Neuronal stem cell (in vitro differentiated cells): ENCODE data around the gene ZNF512B.
A peak's percentile ranks its signal among the peaks of the same experiment; 100 is the strongest.

Experiments used
- DNase-seq: peaks from one replicate; pipeline ENCODE4 v3.0.0-alpha.2; 2013; ENCODE audit warnings: low spot score
- H2AFZ ChIP-seq: one replicate; pipeline ENCODE4 v1.6.1; 2013; ENCODE audit warnings: mild to moderate bottlenecking, low read length, inconsistent platforms
- H2AK5ac ChIP-seq: 2 replicates; pipeline ENCODE4 v1.6.1; 2013; ENCODE audit warnings: low read depth, mild to moderate bottlenecking, inconsistent platforms, low read length, moderate library complexity, mixed read lengths
- H2BK120ac ChIP-seq: 2 replicates; pipeline ENCODE4 v1.6.1; 2013; ENCODE audit warnings: low read depth, mild to moderate bottlenecking, inconsistent platforms, low read length, moderate library complexity, mixed read lengths
- H2BK12ac ChIP-seq: one replicate; pipeline ENCODE4 v1.6.1; 2013; ENCODE audit warnings: low read length, inconsistent platforms
- H2BK15ac ChIP-seq: 2 replicates; pipeline ENCODE4 v1.6.1; 2013; ENCODE audit warnings: mild to moderate bottlenecking, low read length, inconsistent platforms, mixed read lengths
- H2BK5ac ChIP-seq: one replicate; pipeline ENCODE4 v1.6.1; 2013; ENCODE audit warnings: inconsistent platforms, mild to moderate bottlenecking, low read length, moderate library complexity
- H3K14ac ChIP-seq: one replicate; pipeline ENCODE4 v1.6.1; 2013; ENCODE audit warnings: low read length, inconsistent platforms
- H3K18ac ChIP-seq: 2 replicates; pipeline ENCODE4 v1.6.1; 2013; ENCODE audit warnings: low read length, inconsistent platforms
- H3K23ac ChIP-seq: 2 replicates; pipeline ENCODE4 v1.6.1; 2013; ENCODE audit warnings: low read depth, mild to moderate bottlenecking, mixed read lengths, low read length, inconsistent platforms; ENCODE audit not compliant: poor library complexity
- H3K27ac ChIP-seq: replicated peaks from 3 replicates; pipeline ENCODE4 v1.5.1; 2013; ENCODE audit warnings: low read length, inconsistent platforms
- H3K27me3 ChIP-seq, 3 experiments: 2 replicates each; pipeline ENCODE4 v1.6.1; 2013; ENCODE audit warnings: low read length in 3 of 3, mild to moderate bottlenecking in 2 of 3, inconsistent platforms in 1 of 3, low read depth in 1 of 3, mixed read lengths in 1 of 3, moderate library complexity in 1 of 3; ENCODE audit not compliant: control insufficient read depth in 3 of 3, insufficient read depth in 3 of 3
- H3K36me3 ChIP-seq, 2 donors: replicated peaks in 1 of 2; 2 replicates each; pipeline ENCODE4 v1.6.1; 2013; ENCODE audit warnings: low read length in 2 of 2; ENCODE audit not compliant: control insufficient read depth in 2 of 2, insufficient read depth in 2 of 2
- H3K4ac ChIP-seq: 2 replicates; pipeline ENCODE4 v1.6.1; 2013; ENCODE audit warnings: inconsistent platforms, mild to moderate bottlenecking, low read length, moderate library complexity
- H3K4me1 ChIP-seq, 2 donors: 1 replicate in 1 of 2; 2 replicates in 1 of 2; pipeline ENCODE4 v1.6.1; 2013; ENCODE audit warnings: low read length in 2 of 2, low read depth in 1 of 2; ENCODE audit not compliant: control insufficient read depth in 2 of 2, insufficient read depth in 1 of 2
- H3K4me2 ChIP-seq: one replicate; pipeline ENCODE4 v1.6.1; 2013; ENCODE audit warnings: mild to moderate bottlenecking, low read length, inconsistent platforms; ENCODE audit not compliant: insufficient read depth, poor library complexity, severe bottlenecking
- H3K4me3 ChIP-seq, 2 donors: 2 replicates each; pipeline ENCODE4 v1.5.1; 2013; ENCODE audit warnings: low read length in 2 of 2, mild to moderate bottlenecking in 2 of 2, inconsistent platforms in 1 of 2, moderate library complexity in 1 of 2
- H3K79me1 ChIP-seq: one replicate; pipeline ENCODE4 v1.6.1; 2013; ENCODE audit warnings: low read depth, mild to moderate bottlenecking, inconsistent platforms, low read length, moderate library complexity
- H3K9ac ChIP-seq: one replicate; pipeline ENCODE4 v1.6.1; 2013; ENCODE audit warnings: mild to moderate bottlenecking, low read depth, low read length, inconsistent platforms; ENCODE audit not compliant: poor library complexity
- H3K9me3 ChIP-seq, 2 donors: replicated peaks in 1 of 2; 2 replicates each; pipeline versions ENCODE3 to v1.6.1; 2013; ENCODE audit warnings: low read length in 2 of 2, mild to moderate bottlenecking in 2 of 2, inconsistent platforms in 1 of 2, low read depth in 1 of 2, mixed read lengths in 1 of 2, moderate library complexity in 1 of 2; ENCODE audit not compliant: control insufficient read depth in 2 of 2, insufficient read depth in 1 of 2
- H4K8ac ChIP-seq: one replicate; pipeline ENCODE4 v1.6.1; 2013; ENCODE audit warnings: low read depth, mild to moderate bottlenecking, inconsistent platforms, low read length, moderate library complexity
- H4K91ac ChIP-seq: one replicate; pipeline ENCODE4 v1.6.1; 2013; ENCODE audit warnings: low read length, low read depth, mild to moderate bottlenecking, inconsistent platforms; ENCODE audit not compliant: poor library complexity
- WGBS, 2 donors: extraction: QIAGEN DNeasy Blood & Tissue Kit; methylation state at CpG; one replicate each; pipeline ENCODE4 v1.1.7; 2013; ENCODE audit warnings: missing lambda C conversion rate in 2 of 2, mixed read lengths in 1 of 2; ENCODE audit not compliant: insufficient read length in 2 of 2, insufficient replicate concordance in 1 of 2; ENCODE audit errors: extremely low coverage in 2 of 2; 5-methylcytosine and 5-hydroxymethylcytosine counted together

Gene ZNF512B

DNA sequence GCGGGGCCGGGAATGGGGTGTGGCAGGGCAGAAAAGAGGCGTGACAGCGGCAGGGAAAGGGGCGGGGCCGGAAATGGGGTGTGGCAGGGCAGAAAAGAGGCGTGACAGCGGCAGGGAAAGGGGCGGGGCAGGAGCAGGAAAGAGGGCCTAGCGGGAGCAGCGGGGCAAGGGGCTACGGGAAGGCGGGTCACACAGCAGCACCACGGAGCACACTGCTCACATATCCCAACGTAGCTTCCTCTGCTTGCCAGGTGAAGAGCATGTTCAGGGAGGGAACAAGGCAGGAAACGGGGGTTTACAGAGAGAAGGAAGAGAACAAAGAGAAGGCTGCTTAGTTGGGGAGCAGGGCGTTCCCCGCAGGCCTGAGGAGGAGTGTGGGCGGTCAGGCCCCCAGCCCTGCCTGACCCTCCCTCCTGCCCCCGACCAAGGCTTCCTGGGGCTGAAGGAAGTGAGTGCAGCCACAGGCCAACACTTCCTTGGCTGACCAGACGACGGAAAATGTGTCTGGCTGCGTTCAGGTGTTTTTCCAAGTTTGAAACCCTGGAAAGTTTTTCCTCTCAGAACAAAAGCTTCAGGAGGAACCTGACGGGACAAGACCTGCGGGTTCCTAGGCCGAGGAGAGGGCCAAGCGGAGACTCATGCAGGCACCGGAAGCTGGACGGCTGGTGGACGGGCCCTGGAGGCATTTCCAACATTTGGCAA lies 27.3 kb downstream of the ZNF512B start:
- peaks cover 0 to 5% of the 10 kb centered on the region in 2 donors for H3K4me1 ChIP-seq
- H3K18ac ChIP-seq: peak overlapping the region; percentile 12
- no peak overlapping the region for H3K4ac ChIP-seq
- H3K14ac ChIP-seq: peak overlapping the region; percentile 82
- H3K79me1 ChIP-seq: peaks cover 31% of the 10 kb centered on the region
- peak overlapping the region; percentile 78 for H3K27ac ChIP-seq
- no peak overlapping the region for H2BK15ac ChIP-seq
- H3K27me3 ChIP-seq: no peaks in the 10 kb centered on the region
- H4K91ac ChIP-seq: no peak overlapping the region
- no peak for DNase-seq
- no peak overlapping the region for H3K4me3 ChIP-seq
- WGBS, 2 donors: no CpG with 5 or more reads among the region's 30 CpGs
- no peak overlapping the region for H2BK12ac ChIP-seq
- H2BK120ac ChIP-seq: no peak overlapping the region
- H2AFZ ChIP-seq: no peak overlapping the region
- H2AK5ac ChIP-seq: no peak overlapping the region
- no peak overlapping the region for H2BK5ac ChIP-seq
- peaks cover 39 to 81% of the 10 kb centered on the region in 2 donors for H3K36me3 ChIP-seq
- peak overlapping the region; percentile 89 for H3K23ac ChIP-seq
- no peak overlapping the region for H4K8ac ChIP-seq
- H3K9ac ChIP-seq: no peak overlapping the region
- H3K4me2 ChIP-seq: peak overlapping the region; percentile 25
- peaks cover 0 to 2% of the 10 kb centered on the region in 2 donors for H3K9me3 ChIP-seq

DNA sequence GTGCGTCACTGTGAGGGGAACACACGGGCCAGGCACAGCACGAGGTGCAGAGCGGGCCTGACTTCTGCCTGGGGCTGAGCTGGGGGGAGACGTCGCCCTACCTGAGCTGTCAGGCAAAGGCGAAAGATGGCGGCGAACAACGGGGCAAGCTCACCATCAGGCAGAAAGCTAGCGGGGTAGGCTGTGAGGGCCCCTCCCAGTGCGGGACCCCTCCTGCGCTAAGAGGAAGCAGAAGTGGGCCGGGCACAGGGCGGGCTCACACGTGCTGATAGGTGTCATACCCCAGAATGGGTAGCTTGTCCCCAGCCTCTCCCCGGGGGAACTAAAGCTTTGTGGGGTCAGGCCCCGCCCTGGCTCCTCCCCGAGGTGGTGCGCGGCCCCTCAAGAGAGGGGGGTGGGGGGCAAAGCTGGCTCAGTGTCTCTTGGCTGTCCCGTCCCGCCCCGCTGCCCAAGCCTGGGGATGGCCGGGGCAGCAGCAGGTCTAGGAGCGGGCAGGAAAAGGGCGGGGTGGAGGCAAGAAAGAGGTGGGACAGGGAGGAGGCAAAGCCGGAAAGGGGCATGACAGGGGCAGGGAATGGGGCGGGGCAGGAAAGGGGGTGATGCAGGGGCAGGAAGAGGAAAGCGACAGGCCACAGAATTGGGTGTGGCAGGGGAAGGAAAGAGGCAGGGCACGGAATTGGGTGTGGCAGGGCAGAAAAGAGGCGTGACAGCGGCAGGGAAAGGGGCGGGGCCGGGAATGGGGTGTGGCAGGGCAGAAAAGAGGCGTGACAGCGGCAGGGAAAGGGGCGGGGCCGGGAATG lies 28.2 kb downstream of the ZNF512B start:
- Histone ChIP-seq H3K4me3 (peak overlapping the region in 1 of 2 donors; percentile 63), H3K9me3 (peaks cover 0 to 2% of the 10 kb centered on the region in 2 donors), H3K36me3 (peaks cover 39 to 87% of the 10 kb centered on the region in 2 donors), H3K4me1 (peaks cover 0 to 5% of the 10 kb centered on the region in 2 donors), H4K8ac (peak overlapping the region; percentile 23), H3K23ac (peak overlapping the region; percentile 89), H4K91ac (no peak overlapping the region), H2AFZ (no peak overlapping the region), H3K27me3 (no peaks in the 10 kb centered on the region), H3K4me2 (peak overlapping the region; percentile 40), H3K27ac (no peak overlapping the region), H2BK5ac (peak overlapping the region; percentile 66), H2BK15ac (no peak overlapping the region), H3K14ac (peak overlapping the region; percentile 38), H2BK120ac (no peak overlapping the region), H3K18ac (no peak overlapping the region), H3K4ac (no peak overlapping the region), H2BK12ac (no peak overlapping the region), H3K79me1 (peaks cover 27% of the 10 kb centered on the region), H2AK5ac (peak overlapping the region; percentile 63), H3K9ac (peak overlapping the region; percentile 71)
- no CpG with 5 or more reads among the region's 39 CpGs for WGBS, 2 donors
- DNase-seq: no peak

DNA sequence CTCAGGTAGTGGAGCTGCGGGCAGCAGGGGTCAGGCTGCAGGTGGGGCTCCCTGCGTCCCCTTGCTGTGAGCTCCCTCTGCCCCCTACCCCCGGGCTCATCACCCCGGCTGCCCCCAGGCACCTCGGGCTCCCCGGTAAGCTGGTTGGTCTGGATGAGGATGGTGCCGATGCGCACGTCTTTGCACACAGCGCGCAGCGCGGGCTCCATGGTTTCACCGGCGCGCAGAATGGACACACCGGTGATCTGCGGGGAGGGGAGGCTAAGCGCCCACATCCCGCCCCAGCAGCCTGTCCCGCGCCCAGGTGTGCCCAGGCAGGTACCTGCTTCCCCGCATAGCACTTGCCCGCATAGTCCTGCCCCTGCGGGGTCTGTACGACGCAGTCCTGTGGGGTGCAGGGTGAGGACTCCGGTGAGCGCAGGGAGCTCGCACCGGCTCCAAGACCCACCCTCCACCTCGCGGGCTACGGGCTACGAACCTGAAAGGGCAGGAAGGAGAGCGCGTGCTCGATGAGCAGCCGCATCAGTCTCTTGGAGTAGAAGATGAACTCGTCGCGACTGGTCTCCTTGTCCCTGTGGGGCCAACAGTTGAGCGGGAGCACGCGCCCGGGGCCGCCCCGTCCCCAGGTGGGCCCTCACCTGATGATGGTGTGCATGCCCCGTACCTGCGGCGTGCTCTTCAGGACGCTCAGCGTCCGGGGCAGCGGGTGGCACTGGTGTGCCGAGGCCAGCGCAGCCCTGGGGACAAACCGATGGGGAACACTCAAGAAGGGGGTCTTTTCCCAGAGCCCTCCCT lies 29.1 kb downstream of the ZNF512B start:
- peak overlapping the region; percentile 84 for H2AK5ac ChIP-seq
- WGBS, 2 donors: no CpG with 5 or more reads among the region's 58 CpGs
- no peak overlapping the region for H3K4me3 ChIP-seq
- no peak overlapping the region for H3K4me2 ChIP-seq
- no peak overlapping the region for H2BK12ac ChIP-seq
- no peak for DNase-seq
- H3K9ac ChIP-seq: peak overlapping the region; percentile 71
- H3K79me1 ChIP-seq: peaks cover 23% of the 10 kb centered on the region
- peaks cover 43 to 89% of the 10 kb centered on the region in 2 donors for H3K36me3 ChIP-seq
- peak overlapping the region; percentile 23 for H4K8ac ChIP-seq
- no peak overlapping the region for H2AFZ ChIP-seq
- no peak overlapping the region for H3K4ac ChIP-seq
- H3K27me3 ChIP-seq: no peaks in the 10 kb centered on the region
- no peak overlapping the region for H3K18ac ChIP-seq
- no peak overlapping the region for H3K27ac ChIP-seq
- peaks cover 0 to 2% of the 10 kb centered on the region in 2 donors for H3K9me3 ChIP-seq
- no peak overlapping the region for H2BK15ac ChIP-seq
- peak overlapping the region; percentile 8 for H3K14ac ChIP-seq
- peak overlapping the region; percentile 66 for H2BK5ac ChIP-seq
- no peak overlapping the region for H4K91ac ChIP-seq
- peak overlapping the region; percentile 89 for H3K23ac ChIP-seq
- no peak overlapping the region for H2BK120ac ChIP-seq
- H3K4me1 ChIP-seq: peaks cover 0 to 5% of the 10 kb centered on the region in 2 donors
